Loucy (cell line): ENCODE measurements around the gene CACNA1D.

Experiments
- H2AFZ ChIP-seq: fragments of 200-600 bp; sonication (generic); 2 replicates; pipeline ENCODE4 v1.6.0; 2016; ENCODE audit warnings: antibody characterized with exemption, mild to moderate bottlenecking, low read length, moderate library complexity
- H3F3A ChIP-seq: fragments of 200-600 bp; 2 replicates; pipeline ENCODE4 v1.6.0; 2016; ENCODE audit warnings: antibody characterized with exemption, low read depth, mild to moderate bottlenecking
- H3K27me3 ChIP-seq: fragments of 200-600 bp; sonication (generic); 2 replicates; pipeline ENCODE4 v1.6.1; 2014; ENCODE audit warnings: low read length, mild to moderate bottlenecking; ENCODE audit not compliant: insufficient read depth, poor library complexity, severe bottlenecking
- H3K36me3 ChIP-seq: fragments of 200-600 bp; sonication (generic); 2 replicates; pipeline ENCODE4 v1.6.1; 2016; ENCODE audit warnings: low read length; ENCODE audit not compliant: insufficient read depth
- H3K4me1 ChIP-seq: fragments of 200-600 bp; sonication (generic); 2 replicates; pipeline ENCODE4 v1.5.1; 2014; ENCODE audit warnings: low read length, mild to moderate bottlenecking; ENCODE audit not compliant: insufficient read depth, poor library complexity, severe bottlenecking
- H3K4me2 ChIP-seq: fragments of 200-600 bp; sonication (generic); 2 replicates; pipeline ENCODE4 v1.6.0; 2014; ENCODE audit warnings: antibody characterized with exemption, low read length, low read depth, mild to moderate bottlenecking; ENCODE audit not compliant: poor library complexity, severe bottlenecking
- H3K4me3 ChIP-seq: fragments of 200-600 bp; sonication (generic); 2 replicates; pipeline ENCODE4 v1.5.1; 2014; ENCODE audit warnings: low read length, mild to moderate bottlenecking, mixed read lengths; ENCODE audit not compliant: poor library complexity, severe bottlenecking
- H3K79me2 ChIP-seq: fragments of 200-600 bp; sonication (generic); 2 replicates; pipeline ENCODE4 v1.6.1; 2014; ENCODE audit warnings: low read length; ENCODE audit not compliant: insufficient read depth
- H3K9ac ChIP-seq: fragments of 200-600 bp; sonication (generic); 2 replicates; pipeline ENCODE4 v1.6.0; 2014; ENCODE audit warnings: mild to moderate bottlenecking, low read depth, low read length, moderate library complexity; ENCODE audit not compliant: poor library complexity, severe bottlenecking
- H3K9me2 ChIP-seq: fragments of 200-600 bp; sonication (generic); replicated peaks from 2 replicates; pipeline ENCODE4 v1.6.1; 2016; ENCODE audit warnings: low read depth, low read length, mixed read lengths
- H3K9me3 ChIP-seq: fragments of 200-600 bp; sonication (generic); 2 replicates; pipeline ENCODE4 v1.6.1; 2014; ENCODE audit warnings: mild to moderate bottlenecking, antibody characterized with exemption, low read length, low read depth; ENCODE audit not compliant: insufficient read depth
- H4K20me1 ChIP-seq: fragments of 200-600 bp; sonication (generic); 2 replicates; pipeline ENCODE4 v1.6.0; 2014; ENCODE audit warnings: antibody characterized with exemption, low read length, mild to moderate bottlenecking; ENCODE audit not compliant: insufficient read depth, poor library complexity, severe bottlenecking
- EZH2phosphoT487 ChIP-seq: fragments of 200-600 bp; IDR thresholded peaks from 2 replicates; pipeline ENCODE4 v1.6.1; 2018; ENCODE audit warnings: antibody characterized with exemption, mild to moderate bottlenecking, moderate library complexity, borderline replicate concordance
- TF ChIP-seq, protein P1 (sequence below): fragments of 200-600 bp; sonication (generic); conservative IDR thresholded peaks from 2 replicates; pipeline ENCODE4 v1.5.1; 2014; ENCODE audit warnings: mild to moderate bottlenecking, antibody characterized with exemption, low read length

The CACNA1D gene

DNA sequence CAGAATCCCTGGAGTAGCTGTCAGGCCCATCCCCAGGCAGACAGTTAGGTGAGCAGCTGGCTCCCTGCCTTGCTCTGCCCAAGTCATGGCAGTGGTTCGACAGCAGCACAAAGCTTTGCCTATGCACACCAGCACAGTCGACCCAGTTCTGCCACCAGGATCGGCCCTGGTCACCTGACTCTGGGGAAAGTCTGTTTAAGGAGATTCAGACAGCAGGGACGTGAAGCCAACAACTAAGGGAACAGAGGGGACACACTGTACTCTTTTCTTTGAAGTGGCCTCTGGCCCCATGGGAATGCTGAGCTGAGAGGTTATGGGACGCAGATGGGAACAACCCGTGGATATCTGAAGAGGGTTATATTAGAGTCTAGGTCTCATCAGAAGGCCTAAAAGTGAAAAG is 217.0 kb downstream of the CACNA1D start:
- H2AFZ ChIP-seq = no peak overlapping the region
- no peak overlapping the region for H3K9ac ChIP-seq
- no peaks in the 10 kb centered on the region for H3K9me2 ChIP-seq
- no peak overlapping the region for H3K4me2 ChIP-seq
- H3K79me2 ChIP-seq = no peaks in the 10 kb centered on the region
- no peaks in the 10 kb centered on the region for H3F3A ChIP-seq
- H3K27me3 ChIP-seq = no peaks in the 10 kb centered on the region
- TF ChIP-seq, protein P1, sequence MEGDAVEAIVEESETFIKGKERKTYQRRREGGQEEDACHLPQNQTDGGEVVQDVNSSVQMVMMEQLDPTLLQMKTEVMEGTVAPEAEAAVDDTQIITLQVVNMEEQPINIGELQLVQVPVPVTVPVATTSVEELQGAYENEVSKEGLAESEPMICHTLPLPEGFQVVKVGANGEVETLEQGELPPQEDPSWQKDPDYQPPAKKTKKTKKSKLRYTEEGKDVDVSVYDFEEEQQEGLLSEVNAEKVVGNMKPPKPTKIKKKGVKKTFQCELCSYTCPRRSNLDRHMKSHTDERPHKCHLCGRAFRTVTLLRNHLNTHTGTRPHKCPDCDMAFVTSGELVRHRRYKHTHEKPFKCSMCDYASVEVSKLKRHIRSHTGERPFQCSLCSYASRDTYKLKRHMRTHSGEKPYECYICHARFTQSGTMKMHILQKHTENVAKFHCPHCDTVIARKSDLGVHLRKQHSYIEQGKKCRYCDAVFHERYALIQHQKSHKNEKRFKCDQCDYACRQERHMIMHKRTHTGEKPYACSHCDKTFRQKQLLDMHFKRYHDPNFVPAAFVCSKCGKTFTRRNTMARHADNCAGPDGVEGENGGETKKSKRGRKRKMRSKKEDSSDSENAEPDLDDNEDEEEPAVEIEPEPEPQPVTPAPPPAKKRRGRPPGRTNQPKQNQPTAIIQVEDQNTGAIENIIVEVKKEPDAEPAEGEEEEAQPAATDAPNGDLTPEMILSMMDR = no peak
- no peak for TF ChIP-seq EZH2phosphoT487
- no peaks in the 10 kb centered on the region for H3K36me3 ChIP-seq
- H3K4me1 ChIP-seq = no peaks in the 10 kb centered on the region
- no peaks in the 10 kb centered on the region for H4K20me1 ChIP-seq
- H3K4me3 ChIP-seq = no peak overlapping the region
- H3K9me3 ChIP-seq = no peaks in the 10 kb centered on the region

DNA sequence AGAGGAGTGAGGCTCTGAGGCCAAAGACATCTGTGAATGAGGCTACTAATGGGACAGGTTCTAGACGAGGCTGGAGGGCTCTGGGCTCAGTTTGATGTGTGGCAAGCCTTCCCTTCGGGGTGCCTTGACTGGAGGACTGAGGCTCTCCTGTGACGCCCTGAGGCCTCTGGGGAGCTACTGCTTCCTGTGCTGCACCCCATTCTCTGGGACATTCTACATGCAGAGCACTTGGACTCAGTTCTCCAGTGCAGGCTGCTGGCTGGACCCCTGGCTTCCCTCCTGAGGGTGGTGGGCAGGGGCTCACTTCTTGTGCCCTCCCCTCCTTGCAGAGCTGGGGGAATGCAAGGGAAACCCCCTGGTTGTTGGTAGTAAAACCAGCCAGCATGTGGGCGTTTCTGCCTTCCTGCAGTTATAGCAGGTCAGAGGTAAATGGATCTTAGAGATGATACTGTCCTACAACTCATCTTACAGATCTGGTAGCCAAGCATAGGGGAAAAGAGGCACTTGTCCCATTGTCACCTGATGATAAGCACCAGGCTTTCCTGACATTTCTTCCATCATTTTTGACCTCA is 218.5 kb downstream of the CACNA1D start:
- no peaks in the 10 kb centered on the region for H3K27me3 ChIP-seq
- no peak overlapping the region for H2AFZ ChIP-seq
- H3K4me1 ChIP-seq = no peaks in the 10 kb centered on the region
- no peaks in the 10 kb centered on the region for H3K36me3 ChIP-seq
- no peak overlapping the region for H3K9ac ChIP-seq
- H3F3A ChIP-seq = no peaks in the 10 kb centered on the region
- no peaks in the 10 kb centered on the region for H3K9me3 ChIP-seq
- TF ChIP-seq, protein P1 = no peak
- no peak for TF ChIP-seq EZH2phosphoT487
- H4K20me1 ChIP-seq = no peaks in the 10 kb centered on the region
- H3K9me2 ChIP-seq = no peaks in the 10 kb centered on the region
- no peak overlapping the region for H3K4me2 ChIP-seq
- H3K79me2 ChIP-seq = no peaks in the 10 kb centered on the region
- H3K4me3 ChIP-seq = no peak overlapping the region

DNA sequence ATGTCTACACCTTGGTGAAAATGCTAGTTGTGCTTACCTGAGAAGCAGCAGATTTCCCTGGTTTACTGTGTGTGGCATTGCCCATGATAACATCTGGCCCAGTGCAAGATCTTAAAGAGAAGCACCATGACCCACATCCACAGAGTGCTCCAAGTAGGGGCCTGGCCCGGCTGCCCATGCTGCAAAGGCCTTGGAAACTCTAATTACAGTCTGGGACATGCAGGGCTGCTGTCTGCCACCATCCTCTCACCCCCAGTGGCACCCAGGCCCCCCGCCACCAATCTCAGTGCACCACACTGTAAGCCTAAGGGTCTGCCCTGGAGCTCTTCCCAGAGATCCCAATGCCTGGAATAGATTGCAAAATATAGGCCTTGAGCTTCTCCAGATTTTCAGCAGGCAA is 219.2 kb downstream of the CACNA1D start:
- Histone ChIP-seq H3K4me2 (no peak overlapping the region), H3K36me3 (no peaks in the 10 kb centered on the region), H3K9me2 (no peaks in the 10 kb centered on the region), H2AFZ (no peak overlapping the region), H3K79me2 (no peaks in the 10 kb centered on the region), H3K4me1 (no peaks in the 10 kb centered on the region), H3F3A (no peaks in the 10 kb centered on the region), H4K20me1 (no peaks in the 10 kb centered on the region), H3K27me3 (no peaks in the 10 kb centered on the region), H3K9me3 (no peaks in the 10 kb centered on the region), H3K4me3 (no peak overlapping the region), H3K9ac (no peak overlapping the region)
- TF ChIP-seq, protein P1 = no peak
- no peak for TF ChIP-seq EZH2phosphoT487
